H1 (cell line): ENCODE results near the gene ELFN1. TPM values are rescaled to one million over a fixed set of nuclear protein-coding genes. Genes with fewer than 3 reads are reported as not detected.

Experiments
- CTCF ChIA-PET: fragments of 300-600 bp; sonication (Branson Sonifier 250); formaldehyde crosslinking; loops from one replicate; lab custom pipeline; 2021; ENCODE audit not compliant: partially characterized antibody; lab: Charles Lee
- POLR2A ChIA-PET: fragments of 300-600 bp; sonication (Branson Sonifier 250); formaldehyde crosslinking; loops from one replicate; lab custom pipeline; 2021; ENCODE audit warnings: inconsistent platforms; ENCODE audit not compliant: partially characterized antibody; lab: Charles Lee
- DNase-seq, 2 experiments: peaks; one replicate each; pipeline versions ENCODE4 v3.0.0 to v3.0.0-alpha.2; 2010 to 2022; ENCODE audit warnings: low spot score in 2 of 2, low read depth in 1 of 2, mixed read lengths in 1 of 2
- FAIRE-seq: peaks from 2 replicates; lab custom pipeline; 2011; peaks lifted over from hg19 to GRCh38; lab: Jason Lieb, UNC
- H2AFZ ChIP-seq: 2 replicates; pipeline ENCODE4 v1.8.1; 2012; ENCODE audit warnings: low read length, inconsistent platforms
- H2AK5ac ChIP-seq: 2 replicates; pipeline ENCODE4 v1.6.1; 2013; ENCODE audit warnings: low read depth, low read length
- H2BK120ac ChIP-seq: replicated peaks from 2 replicates; pipeline ENCODE3; 2013; ENCODE audit warnings: low read depth, low read length, inconsistent platforms
- H2BK12ac ChIP-seq: 2 replicates; pipeline ENCODE4 v1.6.1; 2013; ENCODE audit warnings: low read depth, low read length
- H2BK15ac ChIP-seq: 2 replicates; pipeline ENCODE4 v1.6.1; 2013; ENCODE audit warnings: low read length
- H2BK20ac ChIP-seq: 2 replicates; pipeline ENCODE4 v1.6.1; 2013; ENCODE audit warnings: low read length
- H2BK5ac ChIP-seq: 2 replicates; pipeline ENCODE4 v1.6.1; 2013; ENCODE audit warnings: low read depth, low read length
- H3K14ac ChIP-seq: 2 replicates; pipeline ENCODE4 v1.6.1; 2013; ENCODE audit warnings: inconsistent platforms; ENCODE audit not compliant: insufficient read length
- H3K18ac ChIP-seq: 2 replicates; pipeline ENCODE4 v1.6.1; 2013; ENCODE audit warnings: low read length; ENCODE audit errors: extremely low read depth
- H3K23ac ChIP-seq: 2 replicates; pipeline ENCODE4 v1.6.1; 2013; ENCODE audit warnings: inconsistent platforms; ENCODE audit not compliant: insufficient read length
- H3K23me2 ChIP-seq: 2 replicates; pipeline ENCODE4 v1.6.1; 2013; ENCODE audit warnings: low read depth, low read length
- H3K27ac ChIP-seq: 2 replicates; pipeline ENCODE4 v1.6.1; 2011; ENCODE audit warnings: low read depth, low read length, inconsistent platforms
- H3K27me3 ChIP-seq, 4 experiments: replicated peaks in 1 of 4; 1 replicate in 1 of 4; 2 replicates in 3 of 4; pipeline versions ENCODE4 v1.6.1 to v1.8.1; 2011 to 2013; ENCODE audit warnings: low read length in 3 of 4, mild to moderate bottlenecking in 3 of 4, inconsistent platforms in 2 of 4, mixed read lengths in 2 of 4, moderate library complexity in 1 of 4; ENCODE audit not compliant: control insufficient read depth in 3 of 4, insufficient read depth in 3 of 4; ENCODE audit errors: extremely low read depth in 1 of 4
- H3K36me3 ChIP-seq, 4 experiments: 2 replicates each; pipeline versions ENCODE4 v1.6.1 to v1.8.1; 2011 to 2013; ENCODE audit warnings: mild to moderate bottlenecking in 4 of 4, low read length in 3 of 4, moderate library complexity in 2 of 4, control low read depth in 1 of 4, inconsistent platforms in 1 of 4; ENCODE audit not compliant: insufficient read depth in 4 of 4, control insufficient read depth in 2 of 4
- H3K4ac ChIP-seq: replicated peaks from 2 replicates; pipeline ENCODE3; 2013; ENCODE audit warnings: low read length, low read depth, mixed read lengths, inconsistent platforms; ENCODE audit not compliant: insufficient read length
- H3K4me1 ChIP-seq, 4 experiments: replicated peaks in 1 of 4; 1 replicate in 1 of 4; 2 replicates in 3 of 4; pipeline versions ENCODE4 v1.6.1 to v1.8.1; 2011 to 2013; ENCODE audit warnings: low read length in 3 of 4, inconsistent platforms in 2 of 4, mixed read lengths in 1 of 4; ENCODE audit not compliant: insufficient read depth in 4 of 4, control insufficient read depth in 3 of 4
- H3K4me2 ChIP-seq, 2 experiments: 2 replicates each; pipeline versions ENCODE4 v1.6.1 to v1.8.1; 2011 to 2013; ENCODE audit warnings: low read depth in 2 of 2, low read length in 2 of 2, control low read depth in 1 of 2, inconsistent platforms in 1 of 2, mild to moderate bottlenecking in 1 of 2; ENCODE audit not compliant: insufficient read depth in 1 of 2
- H3K4me3 ChIP-seq, 4 experiments: fragments of 200-600, 300-600 bp in 1 of 4; sonication (generic), shearing (Covaris generic), sonication (Bioruptor Twin) in 1 of 4; 2 replicates each; pipeline versions ENCODE4 v1.5.1 to v1.8.1; 2011 to 2016; ENCODE audit warnings: low read length in 4 of 4, low read depth in 3 of 4, control low read depth in 2 of 4, inconsistent platforms in 2 of 4, mild to moderate bottlenecking in 2 of 4, mixed read lengths in 1 of 4, moderate library complexity in 1 of 4; ENCODE audit not compliant: insufficient read depth in 2 of 4; ENCODE audit errors: extremely low read depth in 1 of 4
- H3K56ac ChIP-seq: replicated peaks from 2 replicates; pipeline ENCODE3; 2013; ENCODE audit warnings: low read depth, mild to moderate bottlenecking, mixed read lengths, low read length, inconsistent platforms; ENCODE audit not compliant: insufficient read length
- H3K79me1 ChIP-seq: 2 replicates; pipeline ENCODE4 v1.6.1; 2013; ENCODE audit warnings: low read depth, low read length, control low read depth
- H3K79me2 ChIP-seq, 2 experiments: 2 replicates each; pipeline versions ENCODE4 v1.6.1 to v1.8.1; 2012 to 2013; ENCODE audit warnings: low read length in 2 of 2, mild to moderate bottlenecking in 2 of 2, inconsistent platforms in 1 of 2; ENCODE audit not compliant: insufficient read depth in 2 of 2, control insufficient read depth in 1 of 2
- H3K9ac ChIP-seq, 4 experiments: replicated peaks in 1 of 4; 1 replicate in 1 of 4; 2 replicates in 3 of 4; pipeline versions ENCODE4 v1.6.1 to v1.8.1; 2011 to 2013; ENCODE audit warnings: low read depth in 3 of 4, low read length in 3 of 4, control low read depth in 2 of 4, mild to moderate bottlenecking in 2 of 4, moderate library complexity in 2 of 4, inconsistent platforms in 1 of 4; ENCODE audit errors: extremely low read depth in 1 of 4
- H3K9me3 ChIP-seq, 2 experiments: 2 replicates each; pipeline versions ENCODE4 v1.6.1 to v1.8.1; 2012 to 2013; ENCODE audit warnings: mild to moderate bottlenecking in 2 of 2, moderate library complexity in 2 of 2, control low read depth in 1 of 2, inconsistent platforms in 1 of 2, low read depth in 1 of 2, low read length in 1 of 2, mixed read lengths in 1 of 2; ENCODE audit not compliant: insufficient read depth in 2 of 2
- H4K20me1 ChIP-seq, 2 experiments: replicated peaks in 1 of 2; 2 replicates each; pipeline versions ENCODE3 to v1.8.1; 2011 to 2013; ENCODE audit warnings: inconsistent platforms in 2 of 2, low read length in 2 of 2, mild to moderate bottlenecking in 1 of 2; ENCODE audit not compliant: insufficient read depth in 2 of 2, control insufficient read depth in 1 of 2
- H4K5ac ChIP-seq: 2 replicates; pipeline ENCODE4 v1.6.1; 2013; ENCODE audit warnings: low read length, low read depth, mixed read lengths, inconsistent platforms; ENCODE audit not compliant: insufficient read length
- H4K8ac ChIP-seq: 2 replicates; pipeline ENCODE4 v1.8.0; 2013; ENCODE audit warnings: mild to moderate bottlenecking, moderate library complexity, low read length, inconsistent platforms; ENCODE audit not compliant: insufficient read depth; ENCODE audit errors: extremely low read depth
- H4K91ac ChIP-seq: replicated peaks from 2 replicates; pipeline ENCODE3; 2013; ENCODE audit warnings: low read length, mixed read lengths, inconsistent platforms; ENCODE audit not compliant: insufficient read length
- ASH2L ChIP-seq: fragments of 200-600, 300-600 bp; sonication (generic); IDR thresholded peaks from one replicate; pipeline ENCODE4 v1.7.1; 2017; ENCODE audit warnings: low read length
- CBX5 ChIP-seq: fragments of 300-800, 300-1000 bp; sonication (generic); IDR thresholded peaks from 2 replicates; pipeline ENCODE4 v1.7.1; 2016; ENCODE audit warnings: antibody characterized with exemption, low read length, low read depth
- E2F6 ChIP-seq: IDR thresholded peaks from 2 replicates; pipeline ENCODE4 v1.6.1; 2012; ENCODE audit warnings: inconsistent platforms
- GTF2F1 ChIP-seq: IDR thresholded peaks from 2 replicates; pipeline ENCODE4 v1.6.1; 2012; ENCODE audit warnings: low read depth, low read length, improper control_type of control experiment, borderline replicate concordance
- HDAC6 ChIP-seq: IDR thresholded peaks from one replicate; pipeline ENCODE4 v1.7.1; 2012; ENCODE audit warnings: low read depth, mild to moderate bottlenecking, inconsistent platforms, low read length, moderate library complexity
- NANOG ChIP-seq: IDR thresholded peaks from 2 replicates; pipeline ENCODE4 v1.6.1; 2011; ENCODE audit warnings: low read length, low read depth, mild to moderate bottlenecking, inconsistent platforms; ENCODE audit not compliant: insufficient read depth, poor library complexity, severe bottlenecking
- POU5F1 ChIP-seq: IDR thresholded peaks from 2 replicates; pipeline ENCODE4 v1.6.1; 2011; ENCODE audit warnings: low read depth, mild to moderate bottlenecking, low read length, moderate library complexity
- RNF2 ChIP-seq: fragments of 200-900, 300-1000 bp; sonication (generic); IDR thresholded peaks from 2 replicates; pipeline ENCODE4 v1.7.1; 2016; ENCODE audit warnings: borderline replicate concordance, low read depth, mild to moderate bottlenecking, antibody characterized with exemption, low read length; ENCODE audit not compliant: poor library complexity, severe bottlenecking; ENCODE audit errors: missing control alignments
- SAP30 ChIP-seq: fragments of 300-600 bp; sonication (generic); IDR thresholded peaks from 2 replicates; pipeline ENCODE4 v1.7.1; 2012; ENCODE audit warnings: low read length, moderate library complexity, mild to moderate bottlenecking, inconsistent platforms; ENCODE audit not compliant: insufficient read depth, insufficient replicate concordance
- SP2 ChIP-seq: IDR thresholded peaks from 2 replicates; pipeline ENCODE4 v1.6.1; 2012; ENCODE audit warnings: mild to moderate bottlenecking, low read length, inconsistent platforms
- SUZ12 ChIP-seq: fragments of 200-600 bp; sonication (generic); IDR thresholded peaks from 2 replicates; pipeline ENCODE4 v1.6.1; 2012; ENCODE audit warnings: mild to moderate bottlenecking, inconsistent platforms, low read length, moderate library complexity, mixed read lengths
- WGBS, 2 experiments: shearing (Covaris generic) in 1 of 2; methylation state at CpG; one replicate each; pipeline versions ENCODE4 v1.1.6 to v1.1.7; 2013 to 2015; ENCODE audit warnings: low lambda C conversion rate in 2 of 2, mixed read lengths in 2 of 2, inconsistent platforms in 1 of 2, low coverage in 1 of 2, missing lambda C conversion rate in 1 of 2; ENCODE audit not compliant: insufficient replicate concordance in 2 of 2, insufficient coverage in 1 of 2, insufficient read length in 1 of 2; ENCODE audit errors: extremely low coverage in 1 of 2, missing lambda C conversion rate in 1 of 2; 5-methylcytosine and 5-hydroxymethylcytosine counted together
- polyA plus RNA-seq, 7 experiments: library from polyadenylated mRNA; depleted of rRNA in 3 of 7; stranded (reverse) in 5 of 7; unstranded in 2 of 7; fragments of >200 nt in 5 of 7; fragments of 200-250 nt in 2 of 7; gene quantifications; 1 replicate in 5 of 7; 2 replicates in 1 of 7; 4 replicates in 1 of 7; pipeline versions ENCODE4 v1.2.1 to v1.2.3, GENCODE V29; 2011 to 2013; ENCODE audit warnings: missing spikeins in 2 of 7, mixed read lengths in 2 of 7
- total RNA-seq: library from RNA; stranded (reverse); fragmentation: NEBNext Ultra II Directional; extraction: Animal tissue kit (Norgen Biotek cat#: 25700); gene quantifications from 2 replicates; pipeline ENCODE4 v1.2.1, GENCODE V29; 2021

Gene ELFN1
- total and polyA plus RNA-seq, 2 of the 8 experiments (the other 6 are each of a cell fraction or from before 2014, with no cell fraction given), result 2.0 to 4.5 TPM

- no peaks in the 10 kb centered on the region for H3K79me2 ChIP-seq
- H3K14ac ChIP-seq, result no peak overlapping the region
- ChIA-PET CTCF (interaction anchor here (0.8 to 5.0 kb wide), 3 partner anchors 9 to 58 kb away, joined by 3 to 21 read pairs (median 4); no protein-coding TSS in a partner anchor), POLR2A (no interaction called here)
- no peak overlapping the region for H2BK20ac ChIP-seq
- peaks cover 0 to 8% (median 7%) of the 10 kb centered on the region in 4 experiments; a peak in 4 of 7 replicates for H3K27me3 ChIP-seq
- H2BK5ac ChIP-seq, result no peak overlapping the region
- H3K4ac ChIP-seq, result no peak overlapping the region
- H3K56ac ChIP-seq, result no peak overlapping the region
- no peak overlapping the region for H2BK12ac ChIP-seq
- H3K23ac ChIP-seq, result no peak overlapping the region
- DNase-seq (peak in 1 of 2 experiments; percentile 29), FAIRE-seq (no peak)
- no peak overlapping the region for H4K5ac ChIP-seq
- peaks cover 0 to 1% of the 10 kb centered on the region in 2 experiments for H4K20me1 ChIP-seq
- no peak overlapping the region for H2BK120ac ChIP-seq
- H3K4me3 ChIP-seq, result no peak overlapping the region
- H4K91ac ChIP-seq, result peak overlapping the region; percentile 69
- no peak overlapping the region for H3K27ac ChIP-seq
- peaks cover 5 to 8% of the 10 kb centered on the region in 2 experiments for H3K9me3 ChIP-seq
- H4K8ac ChIP-seq, result no peak overlapping the region
- 0 out of 2 replicates have a peak overlapping the region, but pooled peaks have one; percentile 5 for H2AK5ac ChIP-seq
- H3K79me1 ChIP-seq, result no peaks in the 10 kb centered on the region
- H3K23me2 ChIP-seq, result no peaks in the 10 kb centered on the region; the same call in 1 of the 2 replicates
- 90% methylated on average over 27 of the region's 27 CpGs; no CpG with 5 or more reads in 1 of the 2 experiments for WGBS, 2 experiments
- H2BK15ac ChIP-seq, result no peak overlapping the region
- H2AFZ ChIP-seq, result no peak overlapping the region
- no peaks in the 10 kb centered on the region; a peak in 1 of 8 replicates for H3K36me3 ChIP-seq
- H3K9ac ChIP-seq, result no peak overlapping the region
- H3K18ac ChIP-seq, result no peak overlapping the region
- H3K4me2 ChIP-seq, result no peak overlapping the region
- peaks cover 5 to 19% (median 12%) of the 10 kb centered on the region in 4 experiments for H3K4me1 ChIP-seq
- TF ChIP-seq POU5F1, result no peak
- no peak for TF ChIP-seq SUZ12
- no peak for TF ChIP-seq SAP30
- no peak for TF ChIP-seq SP2
- no peak for TF ChIP-seq GTF2F1
- TF ChIP-seq NANOG, result no peak
- no peak for TF ChIP-seq CBX5
- no peak for TF ChIP-seq ASH2L
- no peak for TF ChIP-seq RNF2
- no peak for TF ChIP-seq E2F6
- TF ChIP-seq HDAC6, result no peak
Measured at GRCh38 chr7:1700536-1701333, 30.7 kb downstream of the ELFN1 start.
